Measurements from ENCODE around the gene CLEC2A.
"Not testable (repeated sequence)": the region's sequence is repeated elsewhere in the genome, so short reads cannot be mapped to it uniquely, and the experiment has no call there.

The CLEC2A gene

GRCh38 chr12:9881988-9882387 is 50.2 kb downstream of the CLEC2A start:
- DNase-seq (ENCODE audit: low read depth in 2 of 2), result no peak

GRCh38 chr12:9881246-9881645 is 50.9 kb downstream of the CLEC2A start, which contains the start of gene KLRF2:
KLRF2 (plus strand) TSS chr12:9881489; CDS start chr12:9881596, 107 bp downstream.
- no peak for DNase-seq (ENCODE audit: low read depth in 2 of 2)

DNA sequence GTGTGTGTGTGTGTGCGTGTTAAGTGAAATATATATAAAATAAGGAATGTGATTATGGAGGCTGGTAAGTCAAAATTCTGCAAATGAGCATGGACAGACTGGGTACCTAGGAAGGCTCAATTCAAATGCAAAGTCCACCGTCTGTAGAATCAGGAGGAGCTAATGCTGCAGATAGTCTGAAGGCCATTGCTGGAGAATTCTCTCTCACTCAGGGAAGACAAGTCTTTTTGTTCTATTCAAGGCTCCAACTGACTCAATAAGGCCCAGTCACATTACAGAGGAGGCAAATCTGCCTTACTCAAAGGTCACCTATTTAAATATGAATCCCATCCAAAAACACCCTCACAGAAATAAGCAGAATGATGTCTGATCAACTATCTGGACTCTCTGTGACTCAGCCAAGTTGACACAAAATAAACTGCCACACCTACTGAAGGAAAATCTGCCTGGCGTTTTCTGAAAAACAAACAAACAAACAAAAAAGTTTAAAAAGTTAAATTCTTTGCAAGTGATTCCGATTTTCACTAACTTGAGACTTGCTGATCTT is 51.6 kb downstream of the CLEC2A start:
- no peak for DNase-seq (ENCODE audit: low read depth in 2 of 2)

GRCh38 chr12:9876120-9876519 is 56.0 kb downstream of the CLEC2A start:
- DNase-seq (ENCODE audit: low read depth in 2 of 2), result not testable (repeated sequence)

GRCh38 chr12:9872742-9873141 is 59.4 kb downstream of the CLEC2A start:
- DNase-seq (ENCODE audit: low read depth in 2 of 2), result no peak

- no peak for DNase-seq (ENCODE audit: low read depth in 2 of 2)
Observed at GRCh38 chr12:9872162-9872561, 60.0 kb downstream of the CLEC2A start.

DNA sequence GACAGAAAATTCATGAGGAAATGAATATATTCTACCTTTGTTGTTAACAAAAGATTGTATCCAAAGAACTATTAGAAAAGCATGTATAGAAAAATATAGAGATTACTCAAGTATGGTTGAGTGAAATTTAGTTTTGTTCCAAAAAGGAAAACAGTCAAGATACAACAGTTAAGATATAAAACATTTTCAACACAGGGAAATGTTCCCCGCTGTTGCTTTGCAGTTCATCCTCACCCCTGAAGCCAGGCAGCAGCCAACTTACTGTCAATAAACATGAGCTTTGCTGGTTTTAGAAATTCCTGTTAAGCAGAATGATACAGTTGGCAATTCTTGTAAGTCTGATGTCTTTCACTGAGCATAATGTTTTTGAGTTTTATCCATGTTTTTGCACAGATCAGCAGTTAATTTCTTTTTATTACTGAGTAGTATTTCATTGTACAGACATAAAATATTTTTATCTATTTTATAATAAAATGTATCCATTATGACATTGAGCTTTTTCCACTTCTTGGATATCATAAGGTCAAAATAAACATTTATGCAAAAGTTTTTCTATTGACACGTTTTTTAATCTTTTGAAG is 61.8 kb downstream of the CLEC2A start:
- DNase-seq (ENCODE audit: low read depth in 2 of 2), result no peak

GRCh38 chr12:9869307-9870161 is 62.6 kb downstream of the CLEC2A start, which contains the start of gene CLEC2B:
CLEC2B (minus strand) TSS chr12:9869354.
- DNase-seq (ENCODE audit: low read depth in 2 of 2), result peak in 1 of 2 donors; percentile 12

DNA sequence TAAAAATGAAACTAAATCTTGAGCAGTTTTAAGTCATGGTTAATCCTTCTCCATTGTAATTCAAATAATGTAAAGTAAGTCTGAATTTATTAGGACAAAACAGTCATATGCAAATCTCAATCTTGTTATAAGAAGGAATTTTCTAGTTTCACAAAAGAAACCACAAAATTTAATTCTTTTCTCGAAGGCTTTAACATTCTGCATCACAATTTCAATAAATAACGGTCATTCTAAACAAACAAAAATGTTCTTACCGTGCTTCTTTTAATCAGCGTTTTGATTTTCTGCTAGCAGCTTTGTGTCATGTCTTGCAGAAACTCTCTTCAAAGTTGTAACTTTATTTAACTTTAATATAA is 63.2 kb downstream of the CLEC2A start:
- no peak for DNase-seq (ENCODE audit: low read depth in 2 of 2)

DNA sequence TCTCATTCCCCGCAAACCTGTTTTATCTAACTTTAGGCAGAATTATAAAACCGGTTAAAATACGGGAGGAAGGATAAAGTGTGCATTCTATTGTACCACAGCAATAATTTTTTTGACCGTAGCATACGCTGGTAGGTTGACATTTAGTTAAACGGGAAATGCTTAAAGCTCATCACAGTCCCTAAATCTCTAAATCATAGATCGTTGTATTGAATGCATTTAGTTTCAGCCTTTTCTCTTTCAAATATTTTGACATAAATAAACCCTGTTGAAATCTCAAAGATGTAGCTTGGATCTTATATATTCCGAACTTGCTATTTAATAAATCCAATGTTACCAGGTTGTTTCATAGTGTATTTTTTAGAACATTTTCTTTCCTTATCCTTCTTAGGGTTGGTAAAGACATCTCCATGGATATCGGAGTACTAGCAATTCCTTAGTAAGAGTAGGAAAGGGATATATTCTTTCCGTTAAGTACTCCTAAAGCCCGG is 63.8 kb downstream of the CLEC2A start:
- no peak for DNase-seq (ENCODE audit: low read depth in 2 of 2)

GRCh38 chr12:9867531-9867930 is 64.6 kb downstream of the CLEC2A start:
- DNase-seq (ENCODE audit: low read depth in 2 of 2), result no peak

GRCh38 chr12:9866860-9867269 is 65.3 kb downstream of the CLEC2A start:
- DNase-seq (ENCODE audit: low read depth in 2 of 2), result no peak

- no peak for DNase-seq (ENCODE audit: low read depth in 2 of 2)
Observed at GRCh38 chr12:9864913-9865675, 67.1 kb downstream of the CLEC2A start.
